HAP-1 (cell line): ENCODE results near the gene RRP1.

Source experiments
- DNase-seq, 2 experiments: peaks; one replicate each; pipeline ENCODE4 v3.0.0-alpha.2; 2016 to 2020; ENCODE audit warnings: low spot score in 2 of 2
- H3K27me3 ChIP-seq: fragments of 250-450 bp; sonication (Bioruptor Pico); 2 replicates; pipeline ENCODE4 v1.5.1; 2020; ENCODE audit warnings: low read depth, mild to moderate bottlenecking, moderate library complexity
- H3K36me3 ChIP-seq: fragments of 250-450 bp; sonication (Bioruptor Pico); replicated peaks from 2 replicates; pipeline ENCODE4 v1.5.1; 2020; ENCODE audit warnings: mild to moderate bottlenecking
- H3K4me1 ChIP-seq: fragments of 250-450 bp; sonication (Bioruptor Pico); 2 replicates; pipeline ENCODE4 v1.5.1; 2020; ENCODE audit warnings: mild to moderate bottlenecking
- H3K4me3 ChIP-seq: fragments of 250-450 bp; sonication (Bioruptor Pico); 2 replicates; pipeline ENCODE4 v1.5.1; 2020; ENCODE audit warnings: mild to moderate bottlenecking, moderate library complexity
- H3K9me3 ChIP-seq: fragments of 250-450 bp; sonication (Bioruptor Pico); 2 replicates; pipeline ENCODE4 v1.5.1; 2020; ENCODE audit warnings: mild to moderate bottlenecking, moderate library complexity
- in situ Hi-C: fragments of 300-500 bp; cut with MboI; formaldehyde crosslinking; loops from 3 replicates; pipeline ENCODE4 v1.14.3; 2020; ENCODE audit warnings: low sequenced_read_pairs, inconsistent platforms, mixed read lengths

The RRP1 gene

GRCh38 chr21:43789276-43790009 lies at the start of gene RRP1:
RRP1 (plus strand) TSS chr21:43789577; CDS start chr21:43789630, 53 bp downstream.
- in situ Hi-C loops = no loop called here
- Histone ChIP-seq H3K4me1 (peaks cover 7% of the 10 kb centered on the region), H3K4me3 (peak within 1 kb of the TSS; percentile 92), H3K9me3 (no peaks in the 10 kb centered on the region), H3K36me3 (peaks cover 46% of the 10 kb centered on the region), H3K27me3 (no peaks in the 10 kb centered on the region)
- peak; percentile 78 to 92 for DNase-seq

DNA sequence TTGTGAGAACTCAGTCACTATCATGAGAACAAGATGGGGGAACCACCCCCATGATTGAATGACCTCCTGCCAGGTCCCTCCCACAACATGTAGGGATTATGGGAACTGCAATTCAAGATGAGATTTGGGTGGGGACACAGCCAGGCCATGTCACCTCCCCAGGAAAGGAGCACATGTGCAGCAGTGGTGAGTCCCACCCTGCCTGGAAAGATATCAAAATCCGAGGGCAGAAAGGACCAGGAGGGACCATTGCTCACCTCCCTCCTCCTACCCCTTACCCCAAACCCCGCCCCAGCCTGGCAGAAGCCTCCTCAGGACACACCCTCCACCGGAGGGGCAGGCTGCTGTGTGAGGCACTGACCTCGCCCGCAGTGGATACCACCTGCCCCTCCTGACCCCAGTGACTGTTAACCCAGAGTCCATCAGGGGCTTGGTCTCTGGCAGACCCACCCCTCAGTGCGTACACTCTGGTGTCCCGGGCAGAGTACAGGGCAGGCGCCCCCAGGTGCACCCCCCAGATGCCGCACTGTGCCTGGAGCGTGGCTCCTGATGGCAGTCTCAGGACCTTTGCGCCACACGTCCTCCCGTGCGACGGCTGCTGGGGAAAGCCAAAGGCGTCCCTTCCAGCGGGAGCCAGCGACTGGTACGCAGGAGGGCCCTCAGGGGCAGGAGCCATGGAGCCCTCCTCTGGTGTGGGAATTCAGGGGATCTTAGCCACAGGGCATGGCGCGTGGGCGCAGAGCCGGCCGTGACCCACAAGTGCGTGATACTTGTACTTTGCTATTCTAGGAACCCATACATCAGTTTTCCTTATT lies 49.5 kb upstream of the RRP1 start:
- H3K36me3 ChIP-seq = peaks cover 18% of the 10 kb centered on the region

GRCh38 chr21:43740497-43741156 lies 48.8 kb upstream of the RRP1 start:
- Histone ChIP-seq H3K4me1 (no peaks in the 10 kb centered on the region), H3K36me3 (peaks cover 21% of the 10 kb centered on the region), H3K4me3 (no peak overlapping the region), H3K9me3 (no peaks in the 10 kb centered on the region), H3K27me3 (no peaks in the 10 kb centered on the region)
- in situ Hi-C loops = no loop called here
- no peak for DNase-seq

More for the DNA sequence above, 49.5 kb upstream of the RRP1 start:
- DNase-seq = no peak
- H3K4me1 ChIP-seq = no peaks in the 10 kb centered on the region
- in situ Hi-C loops = no loop called here
- no peak overlapping the region for H3K4me3 ChIP-seq
- H3K27me3 ChIP-seq = no peaks in the 10 kb centered on the region
- no peaks in the 10 kb centered on the region for H3K9me3 ChIP-seq

DNA sequence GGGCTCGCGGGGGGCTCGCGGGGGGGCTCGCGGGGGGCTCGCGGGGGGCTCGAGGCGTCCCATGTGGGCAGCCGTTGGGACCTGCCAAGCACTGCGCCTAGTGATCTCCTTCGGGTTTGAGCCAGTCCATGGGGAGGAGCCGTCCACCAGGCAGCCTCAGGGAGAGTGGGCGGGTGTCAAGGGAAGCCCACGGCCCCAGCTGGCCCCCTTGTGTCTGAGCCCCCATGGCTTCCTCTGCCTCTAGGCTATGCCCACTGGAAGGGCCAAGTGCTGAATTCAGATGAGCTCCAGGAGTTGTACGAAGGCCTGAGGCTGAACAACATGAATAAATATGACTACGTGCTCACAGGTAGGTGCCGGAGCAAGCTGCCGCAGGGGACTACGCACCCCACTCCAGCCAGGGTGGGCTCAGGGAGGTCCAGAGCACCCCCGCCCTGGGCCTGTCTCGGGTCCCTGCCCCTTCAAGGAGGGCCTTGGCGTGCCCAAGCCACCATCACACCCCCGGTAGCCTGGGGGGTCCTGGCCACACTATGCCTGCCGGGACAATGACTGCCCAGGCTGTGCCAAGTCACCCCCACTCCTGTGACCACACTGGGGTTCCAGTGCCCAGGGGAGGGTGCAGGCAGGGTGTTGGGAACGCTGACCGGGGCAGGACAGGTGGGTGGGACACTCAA lies 47.8 kb upstream of the RRP1 start:
- H3K9me3 ChIP-seq = no peaks in the 10 kb centered on the region
- DNase-seq = no peak
- in situ Hi-C loops = no loop called here

DNA sequence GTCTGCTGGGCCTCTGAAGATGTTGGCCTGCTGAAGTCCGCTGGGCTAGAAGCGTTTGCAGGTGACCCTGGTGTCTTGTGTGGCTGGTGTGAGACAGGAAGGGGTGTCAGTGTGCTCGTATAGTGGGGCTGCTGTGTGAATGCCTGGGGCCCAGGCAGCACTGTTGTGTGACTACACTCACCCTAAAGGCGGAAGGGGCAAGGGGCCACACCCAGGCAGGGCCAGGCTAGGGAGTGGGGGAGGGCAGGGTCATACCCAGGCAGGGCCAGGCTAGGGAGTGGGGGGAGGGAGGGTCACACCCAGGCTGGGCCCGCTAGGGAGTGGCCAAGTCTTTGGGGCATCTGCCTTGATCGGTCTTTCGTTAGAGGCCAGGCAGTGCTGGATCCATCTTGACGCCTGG lies 45.4 kb upstream of the RRP1 start:
- Histone ChIP-seq H3K4me1 (no peaks in the 10 kb centered on the region), H3K36me3 (peaks cover 35% of the 10 kb centered on the region), H3K9me3 (no peaks in the 10 kb centered on the region), H3K4me3 (no peak overlapping the region), H3K27me3 (no peaks in the 10 kb centered on the region)
- in situ Hi-C loops = no loop called here
- DNase-seq = no peak

More for the DNA sequence above, 47.8 kb upstream of the RRP1 start:
- Histone ChIP-seq H3K36me3 (peaks cover 26% of the 10 kb centered on the region), H3K27me3 (no peaks in the 10 kb centered on the region), H3K4me1 (no peaks in the 10 kb centered on the region), H3K4me3 (no peak overlapping the region)

GRCh38 chr21:43744725-43745124 lies 44.7 kb upstream of the RRP1 start:
- no peak for DNase-seq
- no peaks in the 10 kb centered on the region for H3K4me1 ChIP-seq
- H3K36me3 ChIP-seq = peaks cover 40% of the 10 kb centered on the region
- in situ Hi-C loops = no loop called here
- H3K27me3 ChIP-seq = no peaks in the 10 kb centered on the region
- no peaks in the 10 kb centered on the region for H3K9me3 ChIP-seq
- H3K4me3 ChIP-seq = no peak overlapping the region

GRCh38 chr21:43745772-43746517 lies 43.4 kb upstream of the RRP1 start:
- no peaks in the 10 kb centered on the region for H3K9me3 ChIP-seq
- in situ Hi-C loops = no loop called here
- no peaks in the 10 kb centered on the region for H3K4me1 ChIP-seq
- H3K4me3 ChIP-seq = no peak overlapping the region
- H3K27me3 ChIP-seq = no peaks in the 10 kb centered on the region
- no peak for DNase-seq
- H3K36me3 ChIP-seq = peaks cover 46% of the 10 kb centered on the region

DNA sequence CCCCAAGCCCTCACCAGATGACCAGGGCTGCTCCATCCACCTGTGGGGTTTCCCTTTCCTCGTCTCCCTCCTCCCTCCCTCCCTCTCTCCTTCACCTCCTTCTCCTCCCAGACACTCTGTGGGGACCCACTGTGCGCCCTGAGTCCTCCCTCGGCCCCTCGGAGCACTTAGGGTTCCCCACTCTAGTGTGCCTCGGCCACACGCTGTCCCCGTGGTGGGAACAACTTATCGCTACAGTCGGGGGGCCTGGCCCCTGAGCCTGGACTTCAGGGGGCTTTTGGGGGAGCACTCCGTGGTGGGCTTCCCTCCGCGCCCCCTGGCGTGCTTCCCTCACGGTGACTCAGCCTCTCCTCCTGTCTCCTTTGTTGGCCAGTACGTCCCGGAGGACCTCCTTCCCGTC lies 40.8 kb upstream of the RRP1 start:
- Histone ChIP-seq H3K36me3 (peaks cover 63% of the 10 kb centered on the region), H3K9me3 (no peaks in the 10 kb centered on the region), H3K4me3 (no peak overlapping the region), H3K4me1 (no peaks in the 10 kb centered on the region), H3K27me3 (no peaks in the 10 kb centered on the region)
- no peak for DNase-seq
- in situ Hi-C loops = no loop called here

- Histone ChIP-seq H3K27me3 (no peaks in the 10 kb centered on the region), H3K9me3 (no peaks in the 10 kb centered on the region), H3K36me3 (peaks cover 59% of the 10 kb centered on the region), H3K4me3 (no peak overlapping the region), H3K4me1 (no peaks in the 10 kb centered on the region)
- DNase-seq = no peak
- in situ Hi-C loops = no loop called here
Observed at GRCh38 chr21:43749651-43750262, 39.6 kb upstream of the RRP1 start.

DNA sequence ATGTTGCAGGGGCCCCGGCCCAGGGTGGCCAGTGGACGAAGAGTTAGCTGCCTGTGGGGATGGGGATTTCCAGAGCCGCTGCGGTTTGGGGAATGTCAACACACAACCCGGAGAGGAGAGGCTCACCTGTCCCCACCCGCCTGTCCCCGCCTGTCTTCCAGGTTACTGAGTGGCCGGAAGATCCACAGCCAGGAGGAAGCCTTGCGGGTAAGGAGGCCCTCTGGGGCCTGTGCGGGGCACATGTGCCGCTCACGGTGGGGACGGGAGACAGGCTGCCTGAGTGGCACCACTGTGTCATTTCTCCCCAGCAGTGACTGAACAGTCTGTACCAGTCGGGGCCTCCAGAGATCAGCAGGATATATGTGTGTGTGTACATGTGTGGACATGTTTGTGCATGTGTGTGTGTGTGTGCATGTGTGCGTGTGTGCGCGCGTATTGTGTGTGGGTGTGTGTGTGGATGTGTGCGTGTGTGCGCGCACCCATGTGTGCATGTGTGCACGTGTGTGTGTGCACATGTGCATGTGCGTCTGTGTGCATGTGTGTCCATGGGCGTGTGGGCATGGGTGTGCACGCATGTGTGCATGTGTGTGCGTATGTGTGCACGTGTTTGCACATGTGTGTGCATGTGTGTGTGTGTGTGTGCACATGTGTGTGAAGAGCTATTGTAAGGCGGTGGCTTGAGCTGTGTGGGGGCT lies 38.9 kb upstream of the RRP1 start:
- no peaks in the 10 kb centered on the region for H3K9me3 ChIP-seq
- in situ Hi-C loops = no loop called here
- H3K36me3 ChIP-seq = peaks cover 60% of the 10 kb centered on the region
- no peak for DNase-seq
- H3K4me1 ChIP-seq = no peaks in the 10 kb centered on the region
- no peak overlapping the region for H3K4me3 ChIP-seq
- H3K27me3 ChIP-seq = no peaks in the 10 kb centered on the region

DNA sequence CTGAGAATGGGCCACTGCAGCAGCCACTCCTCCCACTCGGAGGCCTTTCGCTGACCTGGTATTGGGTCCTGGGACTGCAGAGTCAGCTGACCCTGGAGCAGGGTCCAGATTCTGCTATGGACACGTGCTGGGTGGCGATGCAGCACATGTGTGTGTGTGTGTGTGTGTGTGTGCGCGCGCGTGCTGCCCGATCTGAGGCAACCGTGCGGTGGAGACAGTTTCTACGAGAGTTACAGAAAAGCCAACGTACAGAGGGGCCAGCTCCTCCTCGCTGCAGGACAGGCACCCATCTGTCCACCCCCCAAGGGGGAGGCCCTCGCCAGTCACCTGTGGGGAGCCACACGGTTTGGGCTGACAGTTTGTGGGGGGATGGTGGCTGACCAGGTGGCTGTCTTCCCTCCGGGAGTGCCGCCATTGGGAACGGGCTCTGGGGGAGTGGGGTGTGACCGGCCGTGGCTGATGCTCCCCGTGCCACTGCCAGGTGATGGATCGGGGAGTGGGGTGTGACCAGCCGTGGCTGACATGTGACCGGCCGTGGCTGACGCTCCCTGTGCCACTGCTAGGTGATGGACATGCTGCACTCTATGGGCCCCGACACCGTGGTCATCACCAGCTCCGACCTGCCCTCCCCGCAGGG lies 37.3 kb upstream of the RRP1 start:
- Histone ChIP-seq H3K27me3 (no peaks in the 10 kb centered on the region), H3K36me3 (peaks cover 68% of the 10 kb centered on the region), H3K4me1 (no peaks in the 10 kb centered on the region), H3K4me3 (no peak overlapping the region), H3K9me3 (no peaks in the 10 kb centered on the region)
- DNase-seq = no peak
- in situ Hi-C loops = no loop called here
